H1 (cell line): ENCODE results near the gene TRAF6. TPM values are rescaled to one million over a fixed set of nuclear protein-coding genes. Genes with fewer than 3 reads are reported as not detected.
A peak's percentile ranks its signal among the peaks of the same experiment; 100 is the strongest.

Experiments
- CTCF ChIA-PET: fragments of 300-600 bp; sonication (Branson Sonifier 250); formaldehyde crosslinking; loops from one replicate; lab custom pipeline; 2021; ENCODE audit not compliant: partially characterized antibody; lab: Charles Lee
- POLR2A ChIA-PET: fragments of 300-600 bp; sonication (Branson Sonifier 250); formaldehyde crosslinking; loops from one replicate; lab custom pipeline; 2021; ENCODE audit warnings: inconsistent platforms; ENCODE audit not compliant: partially characterized antibody; lab: Charles Lee
- DNase-seq, 2 experiments: peaks; one replicate each; pipeline versions ENCODE4 v3.0.0 to v3.0.0-alpha.2; 2010 to 2022; ENCODE audit warnings: low spot score in 2 of 2, low read depth in 1 of 2, mixed read lengths in 1 of 2
- FAIRE-seq: peaks from 2 replicates; lab custom pipeline; 2011; peaks lifted over from hg19 to GRCh38; lab: Jason Lieb, UNC
- H2AFZ ChIP-seq: 2 replicates; pipeline ENCODE4 v1.8.1; 2012; ENCODE audit warnings: low read length, inconsistent platforms
- H2AK5ac ChIP-seq: 2 replicates; pipeline ENCODE4 v1.6.1; 2013; ENCODE audit warnings: low read depth, low read length
- H2BK120ac ChIP-seq: replicated peaks from 2 replicates; pipeline ENCODE3; 2013; ENCODE audit warnings: low read depth, low read length, inconsistent platforms
- H2BK12ac ChIP-seq: 2 replicates; pipeline ENCODE4 v1.6.1; 2013; ENCODE audit warnings: low read depth, low read length
- H2BK15ac ChIP-seq: 2 replicates; pipeline ENCODE4 v1.6.1; 2013; ENCODE audit warnings: low read length
- H2BK20ac ChIP-seq: 2 replicates; pipeline ENCODE4 v1.6.1; 2013; ENCODE audit warnings: low read length
- H2BK5ac ChIP-seq: 2 replicates; pipeline ENCODE4 v1.6.1; 2013; ENCODE audit warnings: low read depth, low read length
- H3K14ac ChIP-seq: 2 replicates; pipeline ENCODE4 v1.6.1; 2013; ENCODE audit warnings: inconsistent platforms; ENCODE audit not compliant: insufficient read length
- H3K18ac ChIP-seq: 2 replicates; pipeline ENCODE4 v1.6.1; 2013; ENCODE audit warnings: low read length; ENCODE audit errors: extremely low read depth
- H3K23ac ChIP-seq: 2 replicates; pipeline ENCODE4 v1.6.1; 2013; ENCODE audit warnings: inconsistent platforms; ENCODE audit not compliant: insufficient read length
- H3K23me2 ChIP-seq: 2 replicates; pipeline ENCODE4 v1.6.1; 2013; ENCODE audit warnings: low read depth, low read length
- H3K27ac ChIP-seq: 2 replicates; pipeline ENCODE4 v1.6.1; 2011; ENCODE audit warnings: low read depth, low read length, inconsistent platforms
- H3K27me3 ChIP-seq, 4 experiments: replicated peaks in 1 of 4; 1 replicate in 1 of 4; 2 replicates in 3 of 4; pipeline versions ENCODE4 v1.6.1 to v1.8.1; 2011 to 2013; ENCODE audit warnings: low read length in 3 of 4, mild to moderate bottlenecking in 3 of 4, inconsistent platforms in 2 of 4, mixed read lengths in 2 of 4, moderate library complexity in 1 of 4; ENCODE audit not compliant: control insufficient read depth in 3 of 4, insufficient read depth in 3 of 4; ENCODE audit errors: extremely low read depth in 1 of 4
- H3K36me3 ChIP-seq, 4 experiments: 2 replicates each; pipeline versions ENCODE4 v1.6.1 to v1.8.1; 2011 to 2013; ENCODE audit warnings: mild to moderate bottlenecking in 4 of 4, low read length in 3 of 4, moderate library complexity in 2 of 4, control low read depth in 1 of 4, inconsistent platforms in 1 of 4; ENCODE audit not compliant: insufficient read depth in 4 of 4, control insufficient read depth in 2 of 4
- H3K4ac ChIP-seq: replicated peaks from 2 replicates; pipeline ENCODE3; 2013; ENCODE audit warnings: low read length, low read depth, mixed read lengths, inconsistent platforms; ENCODE audit not compliant: insufficient read length
- H3K4me1 ChIP-seq, 4 experiments: replicated peaks in 1 of 4; 1 replicate in 1 of 4; 2 replicates in 3 of 4; pipeline versions ENCODE4 v1.6.1 to v1.8.1; 2011 to 2013; ENCODE audit warnings: low read length in 3 of 4, inconsistent platforms in 2 of 4, mixed read lengths in 1 of 4; ENCODE audit not compliant: insufficient read depth in 4 of 4, control insufficient read depth in 3 of 4
- H3K4me2 ChIP-seq, 2 experiments: 2 replicates each; pipeline versions ENCODE4 v1.6.1 to v1.8.1; 2011 to 2013; ENCODE audit warnings: low read depth in 2 of 2, low read length in 2 of 2, control low read depth in 1 of 2, inconsistent platforms in 1 of 2, mild to moderate bottlenecking in 1 of 2; ENCODE audit not compliant: insufficient read depth in 1 of 2
- H3K4me3 ChIP-seq, 4 experiments: fragments of 200-600, 300-600 bp in 1 of 4; sonication (generic), shearing (Covaris generic), sonication (Bioruptor Twin) in 1 of 4; 2 replicates each; pipeline versions ENCODE4 v1.5.1 to v1.8.1; 2011 to 2016; ENCODE audit warnings: low read length in 4 of 4, low read depth in 3 of 4, control low read depth in 2 of 4, inconsistent platforms in 2 of 4, mild to moderate bottlenecking in 2 of 4, mixed read lengths in 1 of 4, moderate library complexity in 1 of 4; ENCODE audit not compliant: insufficient read depth in 2 of 4; ENCODE audit errors: extremely low read depth in 1 of 4
- H3K56ac ChIP-seq: replicated peaks from 2 replicates; pipeline ENCODE3; 2013; ENCODE audit warnings: low read depth, mild to moderate bottlenecking, mixed read lengths, low read length, inconsistent platforms; ENCODE audit not compliant: insufficient read length
- H3K79me1 ChIP-seq: 2 replicates; pipeline ENCODE4 v1.6.1; 2013; ENCODE audit warnings: low read depth, low read length, control low read depth
- H3K79me2 ChIP-seq, 2 experiments: 2 replicates each; pipeline versions ENCODE4 v1.6.1 to v1.8.1; 2012 to 2013; ENCODE audit warnings: low read length in 2 of 2, mild to moderate bottlenecking in 2 of 2, inconsistent platforms in 1 of 2; ENCODE audit not compliant: insufficient read depth in 2 of 2, control insufficient read depth in 1 of 2
- H3K9ac ChIP-seq, 4 experiments: replicated peaks in 1 of 4; 1 replicate in 1 of 4; 2 replicates in 3 of 4; pipeline versions ENCODE4 v1.6.1 to v1.8.1; 2011 to 2013; ENCODE audit warnings: low read depth in 3 of 4, low read length in 3 of 4, control low read depth in 2 of 4, mild to moderate bottlenecking in 2 of 4, moderate library complexity in 2 of 4, inconsistent platforms in 1 of 4; ENCODE audit errors: extremely low read depth in 1 of 4
- H3K9me3 ChIP-seq, 2 experiments: 2 replicates each; pipeline versions ENCODE4 v1.6.1 to v1.8.1; 2012 to 2013; ENCODE audit warnings: mild to moderate bottlenecking in 2 of 2, moderate library complexity in 2 of 2, control low read depth in 1 of 2, inconsistent platforms in 1 of 2, low read depth in 1 of 2, low read length in 1 of 2, mixed read lengths in 1 of 2; ENCODE audit not compliant: insufficient read depth in 2 of 2
- H4K20me1 ChIP-seq, 2 experiments: replicated peaks in 1 of 2; 2 replicates each; pipeline versions ENCODE3 to v1.8.1; 2011 to 2013; ENCODE audit warnings: inconsistent platforms in 2 of 2, low read length in 2 of 2, mild to moderate bottlenecking in 1 of 2; ENCODE audit not compliant: insufficient read depth in 2 of 2, control insufficient read depth in 1 of 2
- H4K5ac ChIP-seq: 2 replicates; pipeline ENCODE4 v1.6.1; 2013; ENCODE audit warnings: low read length, low read depth, mixed read lengths, inconsistent platforms; ENCODE audit not compliant: insufficient read length
- H4K8ac ChIP-seq: 2 replicates; pipeline ENCODE4 v1.8.0; 2013; ENCODE audit warnings: mild to moderate bottlenecking, moderate library complexity, low read length, inconsistent platforms; ENCODE audit not compliant: insufficient read depth; ENCODE audit errors: extremely low read depth
- H4K91ac ChIP-seq: replicated peaks from 2 replicates; pipeline ENCODE3; 2013; ENCODE audit warnings: low read length, mixed read lengths, inconsistent platforms; ENCODE audit not compliant: insufficient read length
- CTCF ChIP-seq, 3 experiments: IDR thresholded peaks; 1 replicate in 2 of 3; 2 replicates in 1 of 3; pipeline versions ENCODE4 v1.5.1 to v1.6.1; 2011; ENCODE audit warnings: low read length in 3 of 3, mild to moderate bottlenecking in 3 of 3, inconsistent platforms in 2 of 3, low read depth in 1 of 3, moderate library complexity in 1 of 3; ENCODE audit not compliant: insufficient read depth in 1 of 3; ENCODE audit errors: control extremely low read depth in 1 of 3
- SRF ChIP-seq: IDR thresholded peaks from 2 replicates; pipeline ENCODE4 v1.6.1; 2011; ENCODE audit warnings: mild to moderate bottlenecking, low read depth, low read length, moderate library complexity
- polyA plus RNA-seq, 7 experiments: library from polyadenylated mRNA; depleted of rRNA in 3 of 7; stranded (reverse) in 5 of 7; unstranded in 2 of 7; fragments of >200 nt in 5 of 7; fragments of 200-250 nt in 2 of 7; gene quantifications; 1 replicate in 5 of 7; 2 replicates in 1 of 7; 4 replicates in 1 of 7; pipeline versions ENCODE4 v1.2.1 to v1.2.3, GENCODE V29; 2011 to 2013; ENCODE audit warnings: missing spikeins in 2 of 7, mixed read lengths in 2 of 7
- total RNA-seq: library from RNA; stranded (reverse); fragmentation: NEBNext Ultra II Directional; extraction: Animal tissue kit (Norgen Biotek cat#: 25700); gene quantifications from 2 replicates; pipeline ENCODE4 v1.2.1, GENCODE V29; 2021

Gene TRAF6
- total and polyA plus RNA-seq, 2 of the 8 experiments (the other 6 are each of a cell fraction or from before 2014, with no cell fraction given): 4.6 to 8.8 TPM

GRCh38 chr11:36530840-36531239, 20.8 kb upstream of the TRAF6 start:
- Histone ChIP-seq H3K18ac (no peak overlapping the region), H3K4me1 (no peaks in the 10 kb centered on the region), H2AK5ac (no peak overlapping the region), H2BK20ac (no peak overlapping the region), H2BK5ac (no peak overlapping the region), H3K23ac (no peak overlapping the region), H4K8ac (no peak overlapping the region), H3K14ac (no peak overlapping the region), H3K4me2 (no peak overlapping the region), H3K9me3 (no peaks in the 10 kb centered on the region), H4K20me1 (no peaks in the 10 kb centered on the region), H4K91ac (no peak overlapping the region), H2BK15ac (no peak overlapping the region), H2AFZ (no peak overlapping the region), H3K4me3 (no peak overlapping the region), H2BK120ac (no peak overlapping the region), H3K23me2 (no peaks in the 10 kb centered on the region), H3K27me3 (no peaks in the 10 kb centered on the region), H4K5ac (no peak overlapping the region), H3K79me1 (no peaks in the 10 kb centered on the region), H2BK12ac (no peak overlapping the region), H3K36me3 (no peaks in the 10 kb centered on the region), H3K56ac (no peak overlapping the region), H3K4ac (no peak overlapping the region), H3K27ac (no peak overlapping the region), H3K9ac (no peak overlapping the region), H3K79me2 (no peaks in the 10 kb centered on the region)
- FAIRE-seq (peak; percentile 39), DNase-seq (no peak)
- no peak for TF ChIP-seq CTCF (IDR thresholded peaks at IDR 0.05; ENCODE audit: control extremely low read depth in 1 of 3, insufficient read depth in 1 of 3, low read depth in 1 of 3, low read length in 3 of 3)
- TF ChIP-seq SRF: no peak
- CTCF ChIA-PET: interaction anchor here (0.7 kb wide), 1 partner anchor 239 kb away, joined by 3 read pairs; no protein-coding TSS in a partner anchor
- POLR2A ChIA-PET: no interaction called here
